K562 (cell line): ENCODE data around the gene USP10. TPM values are rescaled to one million over a fixed set of nuclear protein-coding genes. Genes with fewer than 3 reads are reported as not detected.
A peak's percentile ranks its signal among the peaks of the same experiment; 100 is the strongest.

Experiments used
- ARID3B ChIP-seq: fragments of 250-450 bp; sonication (Bioruptor Pico); IDR thresholded peaks from 2 replicates; pipeline ENCODE4 v1.4.0; 2020; ENCODE audit warnings: borderline replicate concordance
- CTCFL ChIP-seq: IDR thresholded peaks from 2 replicates; pipeline ENCODE4 v1.6.1; 2011; ENCODE audit warnings: borderline replicate concordance, low read depth, mild to moderate bottlenecking, moderate library complexity, low read length; ENCODE audit not compliant: insufficient read depth, poor library complexity, severe bottlenecking
- E2F5 ChIP-seq: sonication (generic); formaldehyde crosslinking; IDR thresholded peaks from 2 replicates; pipeline ENCODE4 v1.8.0; 2022; ENCODE audit warnings: mild to moderate bottlenecking, missing genetic modification reagents
- HDAC3 ChIP-seq: fragments of 450-650 bp; IDR thresholded peaks from 2 replicates; pipeline ENCODE4 v1.6.1; 2018; ENCODE audit warnings: borderline replicate concordance, mild to moderate bottlenecking, moderate library complexity; ENCODE audit not compliant: partially characterized antibody
- HDAC6 ChIP-seq: IDR thresholded peaks from 2 replicates; pipeline ENCODE4 v1.6.1; 2012; ENCODE audit warnings: low read depth, mild to moderate bottlenecking, control low read depth, inconsistent platforms, low read length, moderate library complexity
- MTA1 ChIP-seq: fragments of 450-650 bp; IDR thresholded peaks from 2 replicates; pipeline ENCODE4 v1.6.1; 2017; ENCODE audit warnings: borderline replicate concordance
- NFRKB ChIP-seq: fragments of 450-650 bp; IDR thresholded peaks from 2 replicates; pipeline ENCODE4 v1.6.1; 2016; ENCODE audit warnings: low read depth
- NUFIP1 ChIP-seq: fragments of 450-650 bp; IDR thresholded peaks from 2 replicates; pipeline ENCODE4 v1.6.1; 2018; ENCODE audit not compliant: partially characterized antibody
- RBM14 ChIP-seq: fragments of 200-400 bp; formaldehyde crosslinking; IDR thresholded peaks from 2 replicates; pipeline ENCODE4 v1.6.1; 2018; ENCODE audit warnings: low read depth, mild to moderate bottlenecking, low read length, moderate library complexity, borderline replicate concordance; ENCODE audit not compliant: insufficient read depth
- RBM39 ChIP-seq: fragments of 200-400 bp; formaldehyde crosslinking; optimal IDR thresholded peaks from 2 replicates; pipeline ENCODE3; 2018; ENCODE audit warnings: low read depth, low read length
- ZBTB9 ChIP-seq: fragments of 450-650 bp; formaldehyde crosslinking; IDR thresholded peaks from 2 replicates; pipeline ENCODE4 v1.4.0; 2020; ENCODE audit warnings: mild to moderate bottlenecking, moderate library complexity
- ZNF436 ChIP-seq: fragments of 250-450, 450-650 bp; sonication (Bioruptor Pico); formaldehyde crosslinking; IDR thresholded peaks from 2 replicates; pipeline ENCODE4 v1.7.0; 2020; ENCODE audit warnings: mild to moderate bottlenecking
- polyA plus RNA-seq, 8 experiments: library from polyadenylated mRNA; depleted of rRNA in 4 of 8; stranded (reverse) in 5 of 8; unstranded in 3 of 8; fragments of >200 nt; fragmentation: Nextera tagmentation in 2 of 8; fragmentation: Illumina TruSeq in 1 of 8; extraction: Ambion mirVana in 2 of 8; extraction: Trizol in 1 of 8; gene quantifications; 2 replicates each; pipeline versions ENCODE4 v1.2.1 to v1.2.3, GENCODE V29; 2011 to 2014; ENCODE audit warnings: inconsistent platforms in 1 of 8, missing spikeins in 1 of 8
- total RNA-seq, 7 experiments: library from RNA; depleted of rRNA in 6 of 7; stranded (reverse); fragments of >200 nt in 6 of 7; fragmentation: Illumina TruSeq in 2 of 7; extraction: Trizol in 2 of 7; gene quantifications; 2 replicates each; pipeline versions ENCODE4 v1.2.1 to v1.2.3, GENCODE V29; 2011 to 2021; ENCODE audit warnings: low replicate concordance in 1 of 7
- TF ChIP-seq, protein P1 (sequence below): sonication (generic); formaldehyde crosslinking; IDR thresholded peaks from 2 replicates; pipeline ENCODE4 v1.8.1; 2023; ENCODE audit warnings: mild to moderate bottlenecking, missing genetic modification reagents, moderate library complexity
- TF ChIP-seq, protein P2 (sequence below), 2 experiments: IDR thresholded peaks; 2 replicates each; pipeline ENCODE4 v1.6.1; 2012; ENCODE audit warnings: improper control_type of control experiment in 2 of 2, low read depth in 2 of 2, low read length in 2 of 2, borderline replicate concordance in 1 of 2

The USP10 gene
- total and polyA plus RNA-seq, 9 of the 15 experiments (the other 6 are each of a cell fraction or from before 2014, with no cell fraction given) = 61.7 to 197 (median 116) TPM

GRCh38 chr16:84724606-84725309 is 25.0 kb downstream of the USP10 start (continued):
- TF ChIP-seq RBM14 (no peak), CTCFL (no peak), HDAC6 (no peak), E2F5 (no peak), MTA1 (peak; percentile 8; the same call in 1 of the 2 replicates), ZNF436 (CRISPR knock-in tag) (no peak), HDAC3 (peak; percentile 28), NFRKB (no peak), ZBTB9 (CRISPR knock-in tag) (no peak), ARID3B (CRISPR knock-in tag) (no peak), RBM39 (no peak), NUFIP1 (no peak)
- TF ChIP-seq, protein P1, sequence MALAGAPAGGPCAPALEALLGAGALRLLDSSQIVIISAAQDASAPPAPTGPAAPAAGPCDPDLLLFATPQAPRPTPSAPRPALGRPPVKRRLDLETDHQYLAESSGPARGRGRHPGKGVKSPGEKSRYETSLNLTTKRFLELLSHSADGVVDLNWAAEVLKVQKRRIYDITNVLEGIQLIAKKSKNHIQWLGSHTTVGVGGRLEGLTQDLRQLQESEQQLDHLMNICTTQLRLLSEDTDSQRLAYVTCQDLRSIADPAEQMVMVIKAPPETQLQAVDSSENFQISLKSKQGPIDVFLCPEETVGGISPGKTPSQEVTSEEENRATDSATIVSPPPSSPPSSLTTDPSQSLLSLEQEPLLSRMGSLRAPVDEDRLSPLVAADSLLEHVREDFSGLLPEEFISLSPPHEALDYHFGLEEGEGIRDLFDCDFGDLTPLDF = no peak
- TF ChIP-seq, protein P2, sequence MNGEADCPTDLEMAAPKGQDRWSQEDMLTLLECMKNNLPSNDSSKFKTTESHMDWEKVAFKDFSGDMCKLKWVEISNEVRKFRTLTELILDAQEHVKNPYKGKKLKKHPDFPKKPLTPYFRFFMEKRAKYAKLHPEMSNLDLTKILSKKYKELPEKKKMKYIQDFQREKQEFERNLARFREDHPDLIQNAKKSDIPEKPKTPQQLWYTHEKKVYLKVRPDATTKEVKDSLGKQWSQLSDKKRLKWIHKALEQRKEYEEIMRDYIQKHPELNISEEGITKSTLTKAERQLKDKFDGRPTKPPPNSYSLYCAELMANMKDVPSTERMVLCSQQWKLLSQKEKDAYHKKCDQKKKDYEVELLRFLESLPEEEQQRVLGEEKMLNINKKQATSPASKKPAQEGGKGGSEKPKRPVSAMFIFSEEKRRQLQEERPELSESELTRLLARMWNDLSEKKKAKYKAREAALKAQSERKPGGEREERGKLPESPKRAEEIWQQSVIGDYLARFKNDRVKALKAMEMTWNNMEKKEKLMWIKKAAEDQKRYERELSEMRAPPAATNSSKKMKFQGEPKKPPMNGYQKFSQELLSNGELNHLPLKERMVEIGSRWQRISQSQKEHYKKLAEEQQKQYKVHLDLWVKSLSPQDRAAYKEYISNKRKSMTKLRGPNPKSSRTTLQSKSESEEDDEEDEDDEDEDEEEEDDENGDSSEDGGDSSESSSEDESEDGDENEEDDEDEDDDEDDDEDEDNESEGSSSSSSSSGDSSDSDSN (IDR thresholded peaks at IDR 0.05; ENCODE audit: borderline replicate concordance in 1 of 2, low read depth in 2 of 2, low read length in 2 of 2) = no peak
